ENCODE results near the gene ZNF337.

- TF ChIP-seq SMC3 (conservative IDR thresholded peaks at IDR 0.05; ENCODE audit: poor library complexity) (no peak), TAF1 (IDR thresholded peaks at IDR 0.05; ENCODE audit: low read depth) (no peak), EP300 (conservative IDR thresholded peaks at IDR 0.05; ENCODE audit: poor library complexity, severe bottlenecking) (no peak), POLR2AphosphoS5 (IDR thresholded peaks at IDR 0.05) (no peak), EZH2 (IDR thresholded peaks at IDR 0.05; ENCODE audit: borderline replicate concordance, insufficient read depth, low read length, poor library complexity, severe bottlenecking) (no peak), RAD21 (conservative IDR thresholded peaks at IDR 0.05) (no peak)
- TF ChIP-seq, protein P1, sequence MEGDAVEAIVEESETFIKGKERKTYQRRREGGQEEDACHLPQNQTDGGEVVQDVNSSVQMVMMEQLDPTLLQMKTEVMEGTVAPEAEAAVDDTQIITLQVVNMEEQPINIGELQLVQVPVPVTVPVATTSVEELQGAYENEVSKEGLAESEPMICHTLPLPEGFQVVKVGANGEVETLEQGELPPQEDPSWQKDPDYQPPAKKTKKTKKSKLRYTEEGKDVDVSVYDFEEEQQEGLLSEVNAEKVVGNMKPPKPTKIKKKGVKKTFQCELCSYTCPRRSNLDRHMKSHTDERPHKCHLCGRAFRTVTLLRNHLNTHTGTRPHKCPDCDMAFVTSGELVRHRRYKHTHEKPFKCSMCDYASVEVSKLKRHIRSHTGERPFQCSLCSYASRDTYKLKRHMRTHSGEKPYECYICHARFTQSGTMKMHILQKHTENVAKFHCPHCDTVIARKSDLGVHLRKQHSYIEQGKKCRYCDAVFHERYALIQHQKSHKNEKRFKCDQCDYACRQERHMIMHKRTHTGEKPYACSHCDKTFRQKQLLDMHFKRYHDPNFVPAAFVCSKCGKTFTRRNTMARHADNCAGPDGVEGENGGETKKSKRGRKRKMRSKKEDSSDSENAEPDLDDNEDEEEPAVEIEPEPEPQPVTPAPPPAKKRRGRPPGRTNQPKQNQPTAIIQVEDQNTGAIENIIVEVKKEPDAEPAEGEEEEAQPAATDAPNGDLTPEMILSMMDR (IDR thresholded peaks at IDR 0.05; ENCODE audit: poor library complexity, severe bottlenecking) = no peak
Measured at GRCh38 chr20:25738198-25738597, 41.5 kb upstream of the ZNF337 start.
